K562 (cell line): ENCODE measurements around the gene SOS2. TPM values are rescaled to one million over a fixed set of nuclear protein-coding genes. Genes with fewer than 3 reads are reported as not detected.

Experiments
- ATAC-seq: fragments of 200-7000 bp; cut with Tn5 transposase; 3 replicates; pipeline ENCODE4 v1.9.1; 2020; ENCODE audit warnings: moderate library complexity
- BruUV-seq: library from RNA; stranded (reverse); fragments of 400-500 nt; replicated peaks from 2 replicates; lab custom pipeline; 2021; lab: Mats Ljungman, UMichigan
- CTCF ChIA-PET: fragments of 300-600 bp; formaldehyde crosslinking; extraction: SDS; loops from one replicate; lab custom pipeline; 2021; ENCODE audit warnings: low intra/inter-chr PET ratio; lab: Yijun Ruan, JAX
- POLR2A ChIA-PET: fragments of 300-600, 350-650 bp; sonication (Branson Sonifier 250); formaldehyde crosslinking; extraction: SDS; loops from one replicate; lab custom pipeline; 2021; ENCODE audit warnings: antibody characterized with exemption, inconsistent platforms; lab: Yijun Ruan, JAX
- DNase-seq, 4 experiments: peaks; one replicate each; pipeline versions ENCODE4 v3.0.0 to v3.0.0-alpha.2; 2011 to 2018; ENCODE audit warnings: low spot score in 3 of 4, mixed read lengths in 3 of 4; ENCODE audit errors: extremely low read depth in 1 of 4
- FAIRE-seq: peaks from 2 replicates; lab custom pipeline; 2011; peaks lifted over from hg19 to GRCh38; lab: Jason Lieb, UNC
- H2AFZ ChIP-seq: 2 replicates; pipeline ENCODE4 v1.6.0; 2011; ENCODE audit warnings: low read depth, low read length, control low read depth, inconsistent platforms
- H3K27ac ChIP-seq: fragments of 200-600 bp; 3 replicates; pipeline ENCODE4 v1.8.0; 2011; ENCODE audit warnings: low read depth, mild to moderate bottlenecking, control low read depth, inconsistent platforms, low read length, moderate library complexity, mixed read lengths; ENCODE audit errors: extremely low read depth
- H3K27me3 ChIP-seq, 2 experiments: fragments of 300-600 bp in 1 of 2; 2 replicates in 1 of 2; 3 replicates in 1 of 2; pipeline versions ENCODE4 v1.6.0 to v1.8.0; 2011; ENCODE audit warnings: inconsistent platforms in 2 of 2, low read length in 2 of 2, mild to moderate bottlenecking in 1 of 2, mixed read lengths in 1 of 2, moderate library complexity in 1 of 2; ENCODE audit not compliant: control insufficient read depth in 2 of 2, insufficient read depth in 2 of 2
- H3K36me3 ChIP-seq: fragments of 300-600 bp; 3 replicates; pipeline ENCODE4 v1.8.0; 2011; ENCODE audit warnings: mild to moderate bottlenecking, low read length, inconsistent platforms; ENCODE audit not compliant: control insufficient read depth, insufficient read depth
- H3K4me1 ChIP-seq, 2 experiments: fragments of 200-600 bp in 1 of 2; replicated peaks in 1 of 2; 2 replicates in 1 of 2; 3 replicates in 1 of 2; pipeline versions ENCODE4 v1.5.1 to v1.8.0; 2011; ENCODE audit warnings: inconsistent platforms in 2 of 2, low read length in 2 of 2, mild to moderate bottlenecking in 1 of 2, mixed read lengths in 1 of 2, moderate library complexity in 1 of 2; ENCODE audit not compliant: control insufficient read depth in 2 of 2, insufficient read depth in 2 of 2
- H3K4me2 ChIP-seq: 2 replicates; pipeline ENCODE4 v1.6.1; 2011; ENCODE audit warnings: low read length, control low read depth, inconsistent platforms, mixed read lengths; ENCODE audit not compliant: insufficient read depth
- H3K4me3 ChIP-seq: fragments of 200-600 bp; sonication (generic), shearing (Covaris generic); 2 replicates; pipeline ENCODE4 v1.5.1; 2016; ENCODE audit warnings: control low read depth, inconsistent platforms
- H3K79me2 ChIP-seq: fragments of 200-600 bp; 3 replicates; pipeline ENCODE4 v1.8.0; 2011; ENCODE audit warnings: low read length, inconsistent platforms; ENCODE audit not compliant: control insufficient read depth, insufficient read depth
- H3K9ac ChIP-seq, 2 experiments: 2 replicates each; pipeline versions ENCODE4 v1.6.0 to v1.6.1; 2011; ENCODE audit warnings: low read depth in 2 of 2, low read length in 2 of 2, control low read depth in 1 of 2, inconsistent platforms in 1 of 2, mild to moderate bottlenecking in 1 of 2, mixed read lengths in 1 of 2; ENCODE audit not compliant: insufficient read depth in 1 of 2
- H3K9me1 ChIP-seq: one replicate; pipeline ENCODE4 v1.6.0; 2011; ENCODE audit warnings: inconsistent platforms, mild to moderate bottlenecking, low read length, moderate library complexity; ENCODE audit not compliant: control insufficient read depth, insufficient read depth
- H3K9me3 ChIP-seq: replicated peaks from 2 replicates; pipeline ENCODE4 v1.5.1; 2011; ENCODE audit warnings: low read depth, low read length, inconsistent platforms; ENCODE audit not compliant: control insufficient read depth, insufficient read depth
- H4K20me1 ChIP-seq: replicated peaks from 2 replicates; pipeline ENCODE4 v1.6.1; 2011; ENCODE audit warnings: low read length, inconsistent platforms, mixed read lengths; ENCODE audit not compliant: control insufficient read depth, insufficient read depth
- CEBPB ChIP-seq: fragments of 450-650 bp; IDR thresholded peaks from 2 replicates; pipeline ENCODE4 v1.6.1; 2016; ENCODE audit warnings: missing genetic modification characterization, missing compliant biosample characterization
- MAX ChIP-seq: sonication (generic); formaldehyde crosslinking; IDR thresholded peaks from 2 replicates; pipeline ENCODE4 v1.9.0; 2022; ENCODE audit warnings: mild to moderate bottlenecking, missing genetic modification reagents
- RBM39 ChIP-seq: fragments of 200-400 bp; formaldehyde crosslinking; optimal IDR thresholded peaks from 2 replicates; pipeline ENCODE3; 2018; ENCODE audit warnings: low read depth, low read length
- STAT6 ChIP-seq: sonication (generic); formaldehyde crosslinking; IDR thresholded peaks from 2 replicates; pipeline ENCODE4 v1.8.1; 2023; ENCODE audit warnings: mild to moderate bottlenecking, missing genetic modification reagents
- TRIM25 ChIP-seq: fragments of 450-650 bp; IDR thresholded peaks from 2 replicates; pipeline ENCODE4 v1.7.0; 2016; ENCODE audit warnings: borderline replicate concordance
- ZNF253 ChIP-seq: fragments of 250-450 bp; sonication (Bioruptor Pico); conservative IDR thresholded peaks from 2 replicates; pipeline ENCODE4 v1.6.1; 2021; ENCODE audit warnings: mild to moderate bottlenecking
- WGBS: fragments of 100-300 bp; shearing (Covaris generic); methylation state at CpG from one replicate; pipeline ENCODE4 v1.1.6; 2016; ENCODE audit warnings: low coverage, mixed read lengths; ENCODE audit not compliant: insufficient coverage; ENCODE audit errors: missing lambda C conversion rate; 5-methylcytosine and 5-hydroxymethylcytosine counted together
- in situ Hi-C: fragments of 300-500 bp; cut with MboI; formaldehyde crosslinking; loops from 4 replicates; pipeline ENCODE4 v1.15.0; 2018; ENCODE audit warnings: inconsistent platforms, mixed read lengths
- intact Hi-C: fragments of 100-400 bp; cut with micrococcal nuclease; formaldehyde crosslinking; loops from 2 replicates; pipeline ENCODE4 v1.14.2; 2022
- polyA plus RNA-seq, 8 experiments: library from polyadenylated mRNA; depleted of rRNA in 4 of 8; stranded (reverse) in 5 of 8; unstranded in 3 of 8; fragments of >200 nt; fragmentation: Nextera tagmentation in 2 of 8; fragmentation: Illumina TruSeq in 1 of 8; extraction: Ambion mirVana in 2 of 8; extraction: Trizol in 1 of 8; gene quantifications; 2 replicates each; pipeline versions ENCODE4 v1.2.1 to v1.2.3, GENCODE V29; 2011 to 2014; ENCODE audit warnings: inconsistent platforms in 1 of 8, missing spikeins in 1 of 8
- total RNA-seq, 7 experiments: library from RNA; depleted of rRNA in 6 of 7; stranded (reverse); fragments of >200 nt in 6 of 7; fragmentation: Illumina TruSeq in 2 of 7; extraction: Trizol in 2 of 7; gene quantifications; 2 replicates each; pipeline versions ENCODE4 v1.2.1 to v1.2.3, GENCODE V29; 2011 to 2021; ENCODE audit warnings: low replicate concordance in 1 of 7

The SOS2 gene
- total and polyA plus RNA-seq, 9 of the 15 experiments (the other 6 are each of a cell fraction or from before 2014, with no cell fraction given), result 2.2 to 13.1 (median 10.5) TPM

GRCh38 chr14:50095895-50096294, 135.5 kb downstream of the SOS2 start (continued):
- no peak for TF ChIP-seq TRIM25
- no peak for TF ChIP-seq CEBPB (tag)
- TF ChIP-seq ZNF253, result no peak

GRCh38 chr14:50094056-50094755, 137.2 kb downstream of the SOS2 start:
- Histone ChIP-seq H3K36me3 (no peaks in the 10 kb centered on the region), H3K4me1 (peaks cover 0 to 4% of the 10 kb centered on the region in 2 experiments; a peak in 2 of 5 replicates), H3K27ac (no peak overlapping the region), H2AFZ (no peak overlapping the region), H3K4me3 (no peak overlapping the region), H3K79me2 (no peaks in the 10 kb centered on the region), H3K9me1 (no peaks in the 10 kb centered on the region), H4K20me1 (no peaks in the 10 kb centered on the region), H3K9ac (no peak overlapping the region), H3K4me2 (no peak overlapping the region), H3K9me3 (no peaks in the 10 kb centered on the region), H3K27me3 (no peaks in the 10 kb centered on the region)
- no TSS peak for BruUV-seq
- 80% methylated on average over 8 of the region's 11 CpGs for WGBS
- TF ChIP-seq MAX (CRISPR knock-in tag) (no peak), RBM39 (no peak), STAT6 (CRISPR knock-in tag) (no peak)
- ChIA-PET CTCF (no interaction called here), POLR2A (interaction anchor here (0.8 kb wide), 1 partner anchor 249 kb away, joined by 3 read pairs; no protein-coding TSS in a partner anchor)
- no peak for ATAC-seq
- intact Hi-C loops, result no loop called here
- DNase-seq, result no peak
- in situ Hi-C loops, result no loop called here
- FAIRE-seq, result no peak
